ENCODE data around the gene FBL.

The FBL gene

GRCh38 chr19:39846678-39847486 lies 703 bp upstream of the FBL start:
- DNase-seq (ENCODE audit: low read depth) = no peak
- no peak for TF ChIP-seq CTCF (IDR thresholded peaks at IDR 0.05; ENCODE audit: insufficient read depth, low read depth, low read length, missing control alignments)

GRCh38 chr19:39845584-39845932 lies 621 bp downstream of the FBL start:
- no peak for TF ChIP-seq CTCF (IDR thresholded peaks at IDR 0.05; ENCODE audit: insufficient read depth, low read depth, low read length, missing control alignments)
- peak overlapping the region; percentile 99 for H3K4me3 ChIP-seq (ENCODE audit: low read length)
- DNase-seq (ENCODE audit: low read depth) = peak; percentile 32

More at GRCh38 chr19:39846678-39847486, 703 bp upstream of the FBL start:
- H3K4me3 ChIP-seq (ENCODE audit: low read length) = peak overlapping the region; percentile 99

- peak overlapping the region; percentile 99 for H3K4me3 ChIP-seq (ENCODE audit: low read length)
- no peak for DNase-seq (ENCODE audit: low read depth)
These were observed 1.0 kb downstream of the FBL start for GRCh38 chr19:39845172-39845571.

GRCh38 chr19:39843919-39844793 lies 2.0 kb downstream of the FBL start:
- peak; percentile 63 for TF ChIP-seq CTCF (IDR thresholded peaks at IDR 0.05; ENCODE audit: insufficient read depth, low read depth, low read length, missing control alignments)
- H3K4me3 ChIP-seq (ENCODE audit: low read length) = peak overlapping the region; percentile 99
- peak; percentile 58 for DNase-seq (ENCODE audit: low read depth)

More at GRCh38 chr19:39845172-39845571, 1.0 kb downstream of the FBL start:
- no peak for TF ChIP-seq CTCF (IDR thresholded peaks at IDR 0.05; ENCODE audit: insufficient read depth, low read depth, low read length, missing control alignments)

- no peak for TF ChIP-seq CTCF (IDR thresholded peaks at IDR 0.05; ENCODE audit: insufficient read depth, low read depth, low read length, missing control alignments)
- H3K4me3 ChIP-seq (ENCODE audit: low read length) = no peak overlapping the region
- no peak for DNase-seq (ENCODE audit: low read depth)
These were observed 3.3 kb downstream of the FBL start for GRCh38 chr19:39842693-39843435.

- TF ChIP-seq CTCF (IDR thresholded peaks at IDR 0.05; ENCODE audit: insufficient read depth, low read depth, low read length, missing control alignments) = no peak
- no peak overlapping the region for H3K4me3 ChIP-seq (ENCODE audit: low read length)
- no peak for DNase-seq (ENCODE audit: low read depth)
These were observed 5.1 kb downstream of the FBL start for GRCh38 chr19:39841041-39841440.
